Lung (tissue), 12 donors: ENCODE results near the gene ETFA. TPM values are rescaled to one million over a fixed set of nuclear protein-coding genes. Genes with fewer than 3 reads are reported as not detected.

Experiments
- ATAC-seq: fragments of 200-7000 bp; cut with Tn5 transposase; one replicate; pipeline ENCODE4 v1.9.1; 2020; ENCODE audit warnings: moderate number of reproducible peaks; ENCODE audit not compliant: insufficient read depth, low FRiP score
- DNase-seq, 3 donors: peaks; one replicate each; pipeline ENCODE4 v3.0.0-alpha.2; 2013 to 2017
- H3K27ac ChIP-seq, 2 donors: one replicate each; pipeline ENCODE4 v1.5.1; 2013; ENCODE audit warnings: mild to moderate bottlenecking in 2 of 2, moderate library complexity in 2 of 2, control low read depth in 1 of 2, inconsistent platforms in 1 of 2, low read depth in 1 of 2, low read length in 1 of 2
- H3K27me3 ChIP-seq, 3 donors: one replicate each; pipeline ENCODE4 v1.5.1; 2013; ENCODE audit warnings: low read length in 2 of 3; ENCODE audit not compliant: control insufficient read depth in 3 of 3, insufficient read depth in 3 of 3
- H3K36me3 ChIP-seq, 4 donors: one replicate each; pipeline ENCODE4 v1.5.1; 2013; ENCODE audit warnings: low read length in 4 of 4, mild to moderate bottlenecking in 1 of 4, moderate library complexity in 1 of 4; ENCODE audit not compliant: control insufficient read depth in 4 of 4, insufficient read depth in 4 of 4
- H3K4me1 ChIP-seq, 5 donors: one replicate each; pipeline ENCODE4 v1.5.1; 2013; ENCODE audit warnings: low read length in 5 of 5, mild to moderate bottlenecking in 2 of 5, moderate library complexity in 1 of 5; ENCODE audit not compliant: control insufficient read depth in 5 of 5, insufficient read depth in 5 of 5
- H3K4me3 ChIP-seq: one replicate; pipeline ENCODE4 v1.5.1; 2013; ENCODE audit warnings: mild to moderate bottlenecking, control low read depth, moderate library complexity
- H3K9ac ChIP-seq, 2 donors: one replicate each; pipeline ENCODE4 v1.5.1; 2013; ENCODE audit warnings: low read length in 2 of 2, control low read depth in 1 of 2; ENCODE audit not compliant: insufficient read depth in 1 of 2
- H3K9me3 ChIP-seq, 4 donors: one replicate each; pipeline ENCODE4 v1.5.1; 2013; ENCODE audit warnings: low read length in 3 of 4, mild to moderate bottlenecking in 1 of 4, moderate library complexity in 1 of 4; ENCODE audit not compliant: control insufficient read depth in 4 of 4, insufficient read depth in 3 of 4
- WGBS, 2 donors: extraction: QIAGEN DNeasy Blood & Tissue Kit; methylation state at CpG; one replicate each; pipeline ENCODE4 v1.1.7; 2013; 5-methylcytosine and 5-hydroxymethylcytosine counted together
- polyA plus RNA-seq, 2 donors: library from polyadenylated mRNA; stranded (reverse); fragments of 200-250 nt; gene quantifications; one replicate each; pipeline ENCODE4 v1.2.1, GENCODE V29; 2013
- total RNA-seq, 2 donors: library from RNA; depleted of rRNA in 1 of 2; stranded (reverse); fragments of >200 nt in 1 of 2; gene quantifications; one replicate each; pipeline ENCODE4 v1.2.1, GENCODE V29; 2014 to 2021
- TF ChIP-seq, protein P1 (sequence below): IDR thresholded peaks from 2 replicates; pipeline ENCODE4 v1.5.1; 2012; ENCODE audit warnings: mild to moderate bottlenecking; ENCODE audit errors: control extremely low read depth, extremely low read depth
- donor health status: control.
- donor health status: control.
- donor health status: Bipolar disorder and iron deficiency.
- donor health status: healthy.
- donor health status: DM: yes; HTN: yes; CAD: no.

ETFA gene
- total and polyA plus RNA-seq, 4 donors = 54.5 to 96.4 (median 83.8) TPM

DNA sequence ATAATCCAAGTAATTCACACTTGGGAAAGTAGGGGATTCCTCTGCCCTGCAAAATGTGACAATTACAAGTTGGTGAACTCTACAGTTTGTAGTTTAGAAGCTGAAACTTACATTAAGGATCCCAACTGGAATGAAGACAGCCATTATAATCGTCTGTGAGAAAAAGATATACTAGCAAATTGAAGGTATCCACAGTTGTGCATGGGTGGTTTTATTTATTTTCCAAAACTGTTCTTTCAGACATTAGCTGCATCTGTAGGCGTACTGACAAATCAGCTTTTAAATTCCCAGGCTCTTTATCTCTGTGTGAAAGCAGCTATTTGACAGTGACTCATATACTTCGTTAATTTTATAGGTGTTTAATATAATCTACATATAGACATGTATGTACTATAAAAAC, 12.8 kb upstream of the ETFA start:
- H3K36me3 ChIP-seq = no peaks in the 10 kb centered on the region
- TF ChIP-seq, protein P1, sequence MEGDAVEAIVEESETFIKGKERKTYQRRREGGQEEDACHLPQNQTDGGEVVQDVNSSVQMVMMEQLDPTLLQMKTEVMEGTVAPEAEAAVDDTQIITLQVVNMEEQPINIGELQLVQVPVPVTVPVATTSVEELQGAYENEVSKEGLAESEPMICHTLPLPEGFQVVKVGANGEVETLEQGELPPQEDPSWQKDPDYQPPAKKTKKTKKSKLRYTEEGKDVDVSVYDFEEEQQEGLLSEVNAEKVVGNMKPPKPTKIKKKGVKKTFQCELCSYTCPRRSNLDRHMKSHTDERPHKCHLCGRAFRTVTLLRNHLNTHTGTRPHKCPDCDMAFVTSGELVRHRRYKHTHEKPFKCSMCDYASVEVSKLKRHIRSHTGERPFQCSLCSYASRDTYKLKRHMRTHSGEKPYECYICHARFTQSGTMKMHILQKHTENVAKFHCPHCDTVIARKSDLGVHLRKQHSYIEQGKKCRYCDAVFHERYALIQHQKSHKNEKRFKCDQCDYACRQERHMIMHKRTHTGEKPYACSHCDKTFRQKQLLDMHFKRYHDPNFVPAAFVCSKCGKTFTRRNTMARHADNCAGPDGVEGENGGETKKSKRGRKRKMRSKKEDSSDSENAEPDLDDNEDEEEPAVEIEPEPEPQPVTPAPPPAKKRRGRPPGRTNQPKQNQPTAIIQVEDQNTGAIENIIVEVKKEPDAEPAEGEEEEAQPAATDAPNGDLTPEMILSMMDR = no peak
- 80 to 83% methylated on average over 3 of the region's 3 CpGs for WGBS, 2 donors
- ATAC-seq (no peak), DNase-seq (no peak)
- peaks cover 0 to 46% (median 27%) of the 10 kb centered on the region in 3 donors for H3K27me3 ChIP-seq
- H3K4me3 ChIP-seq = no peak overlapping the region
- no peak overlapping the region for H3K9ac ChIP-seq
- H3K9me3 ChIP-seq = peaks cover 0 to 1% (median 0%) of the 10 kb centered on the region in 4 donors
- H3K27ac ChIP-seq = no peak overlapping the region
- H3K4me1 ChIP-seq = no peaks in the 10 kb centered on the region

DNA sequence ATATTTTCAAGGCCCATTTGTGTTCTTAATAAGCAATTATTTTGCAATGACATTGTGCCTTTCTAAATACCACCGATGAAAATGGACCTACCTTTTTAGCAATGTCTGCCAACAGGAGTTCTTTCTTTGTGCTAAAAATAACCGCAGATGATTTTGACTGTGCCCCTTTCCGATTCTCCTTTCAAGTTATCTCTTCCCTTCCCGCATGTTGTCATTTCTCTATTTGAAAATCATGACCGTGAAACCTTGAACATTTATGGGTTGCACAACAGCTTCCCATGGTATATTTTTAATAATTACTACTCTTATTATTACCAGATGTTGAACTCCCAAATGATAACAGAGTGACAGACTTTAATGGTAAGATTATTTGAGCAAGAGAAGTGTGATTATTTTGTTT, 10.3 kb upstream of the ETFA start:
- WGBS, 2 donors = 75 to 84% methylated on average over 5 of the region's 5 CpGs
- TF ChIP-seq, protein P1 = no peak
- Histone ChIP-seq H3K27ac (no peak overlapping the region), H3K4me3 (no peak overlapping the region), H3K4me1 (no peaks in the 10 kb centered on the region), H3K36me3 (no peaks in the 10 kb centered on the region), H3K9ac (no peak overlapping the region), H3K27me3 (peaks cover 0 to 34% (median 23%) of the 10 kb centered on the region in 3 donors), H3K9me3 (peaks cover 0 to 1% (median 0%) of the 10 kb centered on the region in 4 donors)
- ATAC-seq (no peak), DNase-seq (no peak)

DNA sequence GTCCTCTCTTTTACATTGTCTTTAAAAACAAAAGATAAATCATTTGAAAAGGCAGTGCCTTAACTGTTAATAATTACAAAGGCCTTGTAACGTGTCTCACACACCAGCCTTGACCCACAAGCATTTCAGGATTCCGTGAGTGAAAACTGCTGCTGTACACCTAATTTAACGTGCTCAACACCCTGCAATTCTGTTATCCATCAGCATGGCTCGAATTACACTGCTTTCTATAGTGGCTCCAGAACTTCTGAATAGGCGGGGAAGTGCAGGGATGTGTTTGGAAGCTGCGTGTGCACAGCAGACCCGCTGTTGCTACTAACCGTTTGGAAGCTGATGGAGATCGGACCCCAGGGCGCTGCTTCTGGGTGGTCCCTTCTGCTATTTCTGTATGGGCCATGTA, 9.9 kb upstream of the ETFA start:
- Histone ChIP-seq H3K9ac (no peak overlapping the region), H3K9me3 (peaks cover 0 to 1% (median 0%) of the 10 kb centered on the region in 4 donors), H3K27me3 (peaks cover 0 to 30% (median 23%) of the 10 kb centered on the region in 3 donors), H3K27ac (no peak overlapping the region), H3K4me3 (no peak overlapping the region), H3K4me1 (no peaks in the 10 kb centered on the region), H3K36me3 (no peaks in the 10 kb centered on the region)
- ATAC-seq = no peak
- 61 to 82% methylated on average over 10 of the region's 10 CpGs for whole genome bisulfite sequencing, 2 donors
- TF ChIP-seq, protein P1 = no peak
- no peak for DNase-seq

DNA sequence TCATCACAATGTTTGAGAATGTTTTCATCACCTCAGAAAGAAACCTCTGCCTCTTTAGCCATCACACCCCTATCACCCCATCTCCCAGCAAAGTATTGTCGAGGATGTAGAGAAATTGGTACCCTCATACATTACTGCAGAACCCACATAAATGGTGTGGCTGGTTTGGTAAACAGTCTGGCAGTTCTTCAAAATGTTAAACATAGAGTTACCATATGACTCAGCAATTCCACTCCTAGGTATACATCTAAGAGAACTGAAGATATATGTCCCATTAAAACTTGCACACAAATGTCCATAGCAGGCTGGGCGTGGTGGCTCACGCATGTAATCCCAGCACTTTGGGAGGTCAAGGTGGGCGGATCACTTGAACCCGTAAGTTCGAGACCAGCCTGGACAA, 8.7 kb upstream of the ETFA start:
- Histone ChIP-seq H3K9ac (no peak overlapping the region), H3K27me3 (peaks cover 0 to 21% (median 20%) of the 10 kb centered on the region in 3 donors), H3K27ac (no peak overlapping the region), H3K4me3 (no peak overlapping the region), H3K9me3 (peaks cover 0 to 1% (median 0%) of the 10 kb centered on the region in 4 donors), H3K36me3 (no peaks in the 10 kb centered on the region), H3K4me1 (no peaks in the 10 kb centered on the region)
- WGBS, 2 donors = 89% methylated on average over 6 of the region's 6 CpGs
- DNase-seq = no peak
- ATAC-seq = no peak
- TF ChIP-seq, protein P1 = no peak
